NCI-H226 (cell line): ENCODE results near the gene ROPN1L.
"Not testable (repeated sequence)": the region's sequence is repeated elsewhere in the genome, so short reads cannot be mapped to it uniquely, and the experiment has no call there.

Experiments
- DNase-seq: peaks from one replicate; pipeline ENCODE4 v3.0.0-alpha.2; 2015

The ROPN1L gene

GRCh38 chr5:10503321-10503720 is 61.6 kb downstream of the ROPN1L start:
- no peak for DNase-seq

DNA sequence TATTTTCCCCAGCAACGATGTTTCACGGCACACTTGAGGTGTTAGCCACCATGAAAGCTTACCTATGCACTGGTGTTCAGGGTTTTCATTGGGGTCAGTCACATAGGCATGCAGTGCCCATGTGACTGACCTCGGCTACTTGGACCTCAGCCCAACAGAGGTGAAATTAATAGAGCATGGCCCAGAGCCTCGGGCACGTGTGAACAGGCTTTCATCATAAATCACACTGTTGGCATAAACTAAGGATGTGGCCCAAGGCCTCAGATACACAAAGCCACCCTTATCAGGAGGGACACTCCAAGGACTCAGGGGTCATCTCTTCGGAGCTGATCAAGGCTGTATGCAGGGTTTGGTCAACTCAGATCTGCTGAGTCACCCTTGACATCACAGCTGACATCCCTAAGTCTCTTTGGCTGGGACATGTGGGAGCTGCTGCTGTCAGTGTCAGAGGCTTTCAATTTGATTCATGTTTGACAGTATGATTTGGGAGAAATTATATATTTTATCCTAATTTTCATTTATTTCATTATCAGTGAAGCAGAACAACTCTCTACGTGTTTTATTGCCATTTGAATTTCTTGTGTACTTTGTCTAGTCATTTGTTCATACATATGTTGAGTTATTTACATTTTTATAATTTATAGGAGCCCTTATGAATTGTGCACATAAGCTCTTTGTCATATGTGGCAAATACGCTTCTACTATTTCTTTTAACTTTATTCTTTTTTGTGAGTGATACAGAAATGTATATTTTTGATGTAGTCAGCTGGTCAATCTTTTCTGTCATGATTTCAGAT is 62.5 kb downstream of the ROPN1L start:
- DNase-seq, result no peak

GRCh38 chr5:10505517-10506095 is 63.9 kb downstream of the ROPN1L start:
- no peak for DNase-seq

GRCh38 chr5:10506535-10506934 is 64.9 kb downstream of the ROPN1L start:
- DNase-seq, result no peak

GRCh38 chr5:10507575-10508096 is 66.0 kb downstream of the ROPN1L start:
- DNase-seq, result peak; percentile 81

DNA sequence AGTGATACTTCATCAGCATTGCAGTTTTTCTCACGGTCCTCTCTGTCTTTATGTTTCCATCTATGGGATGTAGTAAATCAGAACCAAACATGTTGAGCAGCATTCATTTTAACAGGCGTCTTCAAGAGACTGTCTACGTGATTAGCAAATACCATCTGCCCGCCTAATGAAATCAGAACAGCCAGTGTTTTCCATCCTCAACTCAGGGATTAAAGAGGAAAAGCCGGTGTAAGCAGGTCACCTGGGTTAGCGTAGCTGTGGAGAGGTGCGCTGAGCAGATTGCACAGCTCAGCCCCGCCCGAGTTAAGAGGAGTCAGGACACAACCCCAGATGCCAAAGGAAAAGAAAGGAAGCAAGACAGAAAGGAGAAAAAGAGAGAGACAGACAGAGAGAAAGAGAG is 67.9 kb downstream of the ROPN1L start:
- no peak for DNase-seq

- DNase-seq, result no peak
These were observed 70.3 kb downstream of the ROPN1L start for GRCh38 chr5:10511741-10512640.

GRCh38 chr5:10513501-10514442 is 72.1 kb downstream of the ROPN1L start:
- DNase-seq, result peak; percentile 93

DNA sequence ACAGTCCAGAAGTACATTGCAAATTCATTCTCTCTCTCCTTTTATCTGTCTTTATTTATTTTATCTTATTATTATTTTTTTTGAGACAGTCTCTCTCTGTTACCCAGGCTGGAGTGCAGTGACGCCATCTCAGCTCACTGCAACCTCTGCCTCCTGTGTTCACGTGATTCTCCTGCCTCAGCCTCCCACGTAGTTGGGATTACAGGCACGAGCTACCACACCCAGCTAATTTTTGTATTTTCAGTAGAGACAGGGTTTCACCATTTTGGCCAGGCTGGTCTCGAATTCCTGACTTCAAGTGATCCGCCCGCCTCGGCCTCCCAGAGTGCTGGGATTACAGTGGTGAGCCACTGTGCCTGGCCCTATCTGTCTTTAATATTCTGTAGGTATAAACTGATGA is 72.9 kb downstream of the ROPN1L start:
- DNase-seq, result not testable (repeated sequence)
